ENCODE results near the gene IL1R2. TPM values are rescaled to one million over a fixed set of nuclear protein-coding genes. Genes with fewer than 3 reads are reported as not detected.

IL1R2 gene
- total RNA-seq, 1 donor from 2014 or later = not detected

GRCh38 chr2:102075479-102075878, 83.7 kb downstream of the IL1R2 start:
- no peak for DNase-seq (ENCODE audit: extremely low read depth, low read depth, low spot score)

GRCh38 chr2:102076512-102076911, 84.8 kb downstream of the IL1R2 start:
- no peak for DNase-seq (ENCODE audit: extremely low read depth, low read depth, low spot score)

Other genes starting within 250 kb of the IL1R2 start
- gene IL1R1, start 150.8 kb downstream of the IL1R2 start, total RNA-seq = 14.6 and 41.1 TPM in 2 replicates
- gene IL1RL2, start 195.1 kb downstream of the IL1R2 start, total RNA-seq = 0.47 TPM in 1 of 2 replicates, not detected in the other